ENCODE measurements around the gene NUAK1.

Gene NUAK1

DNA sequence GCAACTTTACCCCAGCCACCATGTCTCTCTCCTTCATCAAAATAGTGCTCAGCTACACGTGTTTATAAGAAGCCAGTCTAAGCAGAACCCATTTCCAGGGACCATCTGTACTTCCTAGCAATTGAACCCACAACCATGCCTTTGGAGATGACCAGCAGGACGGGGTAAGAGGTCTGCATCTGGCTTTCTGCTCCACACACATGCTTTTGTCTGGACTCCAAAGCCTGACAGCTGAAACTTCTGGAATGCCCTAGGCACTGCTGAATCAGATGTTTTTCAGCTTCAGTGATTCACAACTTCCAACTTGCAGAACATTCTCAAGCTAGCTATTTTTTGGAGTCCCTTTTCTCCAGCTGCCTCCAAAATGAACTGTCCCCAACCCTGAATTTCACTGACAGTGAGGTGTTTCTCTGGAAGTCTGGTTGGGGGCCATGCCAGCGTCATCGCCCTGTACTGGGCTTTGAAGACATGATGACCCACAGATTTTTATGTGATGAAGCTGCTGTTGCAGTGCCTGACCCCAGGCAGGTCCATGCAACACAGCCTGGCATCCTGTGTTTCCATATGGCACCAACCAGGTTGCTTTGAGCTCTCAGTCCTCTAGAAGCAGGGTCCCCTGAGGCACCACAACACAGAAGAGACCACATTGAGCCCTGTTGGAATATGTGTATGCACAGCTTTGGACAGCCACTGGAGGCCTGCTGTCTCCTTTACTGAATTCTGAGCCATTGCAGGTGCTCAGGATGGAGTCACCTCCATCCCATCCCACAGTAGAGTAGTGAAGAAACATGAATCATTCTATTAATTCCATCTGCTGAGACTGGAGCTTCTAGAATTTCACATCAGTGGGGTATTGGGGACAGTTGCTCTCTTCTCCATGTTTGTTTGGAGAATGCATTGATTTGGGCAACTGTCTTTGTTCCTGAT lies 80.2 kb downstream of the NUAK1 start:
- no peak for TF ChIP-seq CTCF (conservative IDR thresholded peaks at IDR 0.05; ENCODE audit: control insufficient read depth, insufficient read depth, low read depth, low read length)
- H3K4me3 ChIP-seq (ENCODE audit: control insufficient read depth, low read depth, low read length) = no peak overlapping the region
- peak; percentile 35 for DNase-seq (ENCODE audit: low read depth)

- no peak for DNase-seq (ENCODE audit: low read depth)
- no peak for TF ChIP-seq CTCF (conservative IDR thresholded peaks at IDR 0.05; ENCODE audit: control insufficient read depth, insufficient read depth, low read depth, low read length)
- H3K4me3 ChIP-seq (ENCODE audit: control insufficient read depth, low read depth, low read length) = no peak overlapping the region
These were observed 84.7 kb downstream of the NUAK1 start for GRCh38 chr12:106054049-106054448.

DNA sequence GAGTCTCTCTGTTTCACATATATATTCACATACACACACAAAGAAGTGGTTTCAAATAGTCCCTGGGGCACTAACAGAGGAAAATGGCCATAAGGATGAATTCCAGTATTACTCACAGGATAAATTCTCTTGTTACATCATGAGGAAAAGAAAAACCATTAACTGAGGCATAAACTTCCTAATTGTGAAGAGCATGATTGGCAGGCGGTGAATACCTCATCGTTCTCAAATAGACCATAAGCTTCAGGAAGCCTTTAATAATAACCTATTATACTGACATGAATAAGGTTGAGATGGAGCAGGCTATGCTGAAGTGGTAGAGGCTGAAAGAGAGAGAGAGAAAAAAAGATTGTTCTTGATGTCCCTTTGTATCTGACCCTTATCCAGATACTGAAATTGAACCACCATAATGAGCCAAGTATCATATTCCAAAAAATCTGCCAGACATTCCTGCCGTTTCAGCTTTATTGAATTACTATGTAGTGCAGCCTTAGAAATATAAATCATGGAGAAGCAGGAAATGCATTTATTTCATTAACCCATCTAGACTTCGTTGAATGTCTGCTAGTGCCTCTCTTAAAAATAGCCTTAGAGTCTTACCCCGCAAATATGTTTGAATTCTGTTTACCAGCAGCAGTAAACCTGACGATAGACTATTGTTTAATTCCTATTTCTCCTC lies 86.8 kb downstream of the NUAK1 start:
- H3K4me3 ChIP-seq (ENCODE audit: control insufficient read depth, low read depth, low read length) = no peak overlapping the region
- TF ChIP-seq CTCF (conservative IDR thresholded peaks at IDR 0.05; ENCODE audit: control insufficient read depth, insufficient read depth, low read depth, low read length) = no peak
- DNase-seq (ENCODE audit: low read depth) = no peak

GRCh38 chr12:106049546-106049945 lies 89.2 kb downstream of the NUAK1 start:
- H3K4me3 ChIP-seq (ENCODE audit: control insufficient read depth, low read depth, low read length) = no peak overlapping the region
- no peak for TF ChIP-seq CTCF (conservative IDR thresholded peaks at IDR 0.05; ENCODE audit: control insufficient read depth, insufficient read depth, low read depth, low read length)
- no peak for DNase-seq (ENCODE audit: low read depth)

GRCh38 chr12:106049105-106049504 lies 89.6 kb downstream of the NUAK1 start:
- no peak for DNase-seq (ENCODE audit: low read depth)

GRCh38 chr12:106048676-106049075 lies 90.1 kb downstream of the NUAK1 start:
- TF ChIP-seq CTCF (conservative IDR thresholded peaks at IDR 0.05; ENCODE audit: control insufficient read depth, insufficient read depth, low read depth, low read length) = no peak
- no peak overlapping the region for H3K4me3 ChIP-seq (ENCODE audit: control insufficient read depth, low read depth, low read length)
- DNase-seq (ENCODE audit: low read depth) = no peak

More at GRCh38 chr12:106049105-106049504, 89.6 kb downstream of the NUAK1 start:
- no peak overlapping the region for H3K4me3 ChIP-seq (ENCODE audit: control insufficient read depth, low read depth, low read length)
- no peak for TF ChIP-seq CTCF (conservative IDR thresholded peaks at IDR 0.05; ENCODE audit: control insufficient read depth, insufficient read depth, low read depth, low read length)

Measured in fibroblast of mammary gland (primary cell).